Measurements from ENCODE around the gene IQCE.

GRCh38 chr7:2657920-2658671 is 99.3 kb downstream of the IQCE start:
- no peak for TF ChIP-seq ZFP30 (CRISPR knock-in tag; IDR thresholded peaks at IDR 0.05)
- TF ChIP-seq TSHZ2 (CRISPR knock-in tag; IDR thresholded peaks at IDR 0.05) = no peak
- no peak for TF ChIP-seq ARNTL (CRISPR knock-in tag; IDR thresholded peaks at IDR 0.05; ENCODE audit: borderline replicate concordance, low read depth)
- TF ChIP-seq ZC3H10 (CRISPR knock-in tag; IDR thresholded peaks at IDR 0.05) = no peak
- no peak for TF ChIP-seq POU6F1 (CRISPR knock-in tag; IDR thresholded peaks at IDR 0.05; ENCODE audit: borderline replicate concordance, low read depth)
- no peak for TF ChIP-seq ZNF8 (CRISPR knock-in tag; IDR thresholded peaks at IDR 0.05)
- TF ChIP-seq PATZ1 (CRISPR knock-in tag; IDR thresholded peaks at IDR 0.05; ENCODE audit: borderline replicate concordance) = no peak
- TF ChIP-seq ZFP3 (CRISPR knock-in tag; IDR thresholded peaks at IDR 0.05) = no peak
- no peak for TF ChIP-seq CSDC2 (CRISPR knock-in tag; IDR thresholded peaks at IDR 0.05)
- no peak for TF ChIP-seq ISL1 (CRISPR knock-in tag; IDR thresholded peaks at IDR 0.05)
- no peak for TF ChIP-seq TOX (CRISPR knock-in tag; IDR thresholded peaks at IDR 0.05; ENCODE audit: borderline replicate concordance)
